ENCODE results near the gene MAP2K6.

The MAP2K6 gene

GRCh38 chr17:69597898-69598692, 183.6 kb downstream of the MAP2K6 start:
- intact Hi-C loops (cut with DNase I), result no loop called here
- no peak for DNase-seq

GRCh38 chr17:69602972-69603371, 188.5 kb downstream of the MAP2K6 start:
- no peak for DNase-seq
- intact Hi-C loops (cut with DNase I), result no loop called here
